GM18909 (cell line): ENCODE data around the gene CTRL.

ENCODE experiments used
- ATAC-seq: cut with Tn5 transposase; IDR thresholded peaks from one replicate; pipeline ENCODE4 v1.9.1; 2021; ENCODE audit warnings: mild to moderate bottlenecking; ENCODE audit not compliant: unreplicated experiment, poor library complexity

CTRL gene

DNA sequence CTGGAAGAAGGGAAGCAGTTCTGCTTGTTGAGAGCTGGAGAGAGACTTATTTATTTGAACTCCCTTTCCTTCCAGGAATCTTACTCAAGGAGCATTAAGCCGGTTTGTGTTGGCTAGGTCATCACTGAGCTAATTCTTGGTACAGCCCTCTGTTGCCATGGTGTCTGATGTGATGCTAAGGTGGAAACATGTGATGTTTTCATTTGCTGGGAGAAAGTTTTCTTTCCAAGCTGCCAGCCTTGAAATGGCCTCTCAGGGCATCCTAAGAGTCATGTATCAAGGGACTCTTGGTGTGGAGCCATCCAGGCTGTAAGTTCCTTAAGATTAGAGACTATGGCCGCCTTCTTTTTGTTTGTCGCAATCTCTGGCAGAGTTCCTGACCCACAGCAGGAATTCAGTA, 34.4 kb downstream of the CTRL start:
- ATAC-seq = no peak

DNA sequence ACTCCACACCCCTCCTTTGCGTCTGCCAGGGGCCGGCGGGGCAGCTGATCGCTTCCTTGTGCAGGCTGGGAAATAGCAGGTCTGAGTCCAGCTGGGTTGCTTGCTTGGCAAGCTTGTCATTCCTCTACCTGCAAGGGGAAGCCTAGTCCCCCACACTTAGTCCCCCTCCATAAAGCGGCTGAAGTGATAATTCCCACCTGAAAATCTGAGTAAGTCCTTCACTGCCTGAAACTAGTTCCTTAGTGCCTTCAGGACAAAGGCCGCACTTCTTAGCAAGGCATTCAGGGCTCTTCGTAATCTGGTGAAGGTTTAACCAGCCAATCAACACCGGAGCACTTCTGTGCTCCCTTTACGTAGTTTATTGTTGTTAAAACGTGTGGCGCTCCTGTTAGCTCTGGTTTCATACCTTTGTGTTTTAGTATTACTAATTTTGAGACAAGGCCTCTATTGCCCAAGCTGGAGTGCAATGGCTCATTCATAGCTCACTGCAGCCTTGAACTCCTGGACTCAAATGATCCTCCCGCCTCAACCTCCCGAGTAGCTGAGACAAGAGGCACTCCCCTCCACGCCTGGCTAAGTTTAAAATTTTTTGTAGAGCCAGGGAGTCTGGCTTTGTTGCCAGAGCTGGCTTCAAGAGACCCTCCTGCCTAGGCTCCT, 37.8 kb downstream of the CTRL start:
- ATAC-seq = no peak

GRCh38 chr16:67892899-67893742, 38.5 kb downstream of the CTRL start, which contains the start of gene PSKH1:
Gene PSKH1 (plus strand): TSS chr16:67893254. CDS start chr16:67908750, 15,496 bp downstream.
- ATAC-seq = peak; percentile 93

GRCh38 chr16:67892375-67892774, 39.3 kb downstream of the CTRL start:
- ATAC-seq = no peak

DNA sequence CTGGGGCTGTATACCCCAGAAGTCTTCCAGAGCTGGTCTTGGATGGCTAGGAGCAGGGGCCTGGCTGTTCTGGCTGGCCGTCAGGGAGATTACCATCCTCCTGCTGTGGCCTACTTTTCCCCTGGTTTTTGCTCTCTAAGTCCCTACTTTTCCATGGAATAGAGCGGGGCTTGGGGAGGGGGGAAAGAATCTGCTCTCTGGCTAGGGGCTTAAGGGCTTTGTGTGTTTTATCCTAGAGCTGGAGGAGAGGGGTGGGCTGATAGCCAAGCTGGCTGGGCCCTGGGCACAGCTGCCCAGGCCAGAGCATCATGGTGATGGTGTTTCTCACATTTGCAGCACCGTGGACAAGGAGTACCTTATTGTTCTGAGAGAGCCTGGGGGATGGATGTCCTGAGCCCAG, 43.3 kb downstream of the CTRL start:
- ATAC-seq = no peak

DNA sequence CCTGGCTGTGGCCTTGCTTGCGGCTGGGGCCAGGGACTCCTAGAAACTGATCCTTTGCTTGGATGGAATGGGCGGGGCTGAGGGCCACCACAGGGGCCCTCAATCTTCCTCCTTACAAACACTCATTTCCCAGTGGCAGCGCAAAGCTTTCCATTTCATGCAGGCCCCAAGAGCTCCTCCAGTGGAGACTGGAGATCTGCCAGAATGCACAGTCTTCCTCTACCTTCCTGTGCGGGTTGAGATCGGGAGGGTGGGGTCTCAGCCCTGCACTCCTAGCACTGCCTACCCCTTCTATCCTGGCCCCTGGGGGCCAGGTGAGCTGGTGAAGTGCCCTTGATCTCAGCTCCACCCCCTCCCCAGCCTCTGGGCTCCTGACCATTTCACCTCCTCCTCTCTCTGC, 45.3 kb downstream of the CTRL start:
- no peak for ATAC-seq

GRCh38 chr16:67885976-67886375, 45.7 kb downstream of the CTRL start:
- ATAC-seq = no peak

DNA sequence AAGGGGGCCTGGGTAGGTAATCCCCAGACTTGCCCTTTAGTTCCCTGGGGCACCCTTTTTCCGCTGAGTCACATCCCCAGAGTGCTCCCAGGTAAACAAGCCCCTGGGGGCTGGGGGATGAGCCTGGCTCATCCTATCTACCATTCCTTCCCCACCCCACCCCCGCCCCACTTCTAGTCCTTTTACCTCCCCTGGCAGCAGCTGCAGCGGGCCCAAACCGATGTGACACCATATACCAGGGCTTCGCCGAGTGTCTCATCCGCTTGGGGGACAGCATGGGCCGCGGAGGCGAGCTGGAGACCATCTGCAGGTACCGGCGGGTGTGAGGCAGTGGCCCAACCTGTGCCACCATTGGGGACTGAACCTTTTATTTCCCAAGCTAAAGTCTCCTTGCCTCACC, 46.1 kb downstream of the CTRL start:
- no peak for ATAC-seq

DNA sequence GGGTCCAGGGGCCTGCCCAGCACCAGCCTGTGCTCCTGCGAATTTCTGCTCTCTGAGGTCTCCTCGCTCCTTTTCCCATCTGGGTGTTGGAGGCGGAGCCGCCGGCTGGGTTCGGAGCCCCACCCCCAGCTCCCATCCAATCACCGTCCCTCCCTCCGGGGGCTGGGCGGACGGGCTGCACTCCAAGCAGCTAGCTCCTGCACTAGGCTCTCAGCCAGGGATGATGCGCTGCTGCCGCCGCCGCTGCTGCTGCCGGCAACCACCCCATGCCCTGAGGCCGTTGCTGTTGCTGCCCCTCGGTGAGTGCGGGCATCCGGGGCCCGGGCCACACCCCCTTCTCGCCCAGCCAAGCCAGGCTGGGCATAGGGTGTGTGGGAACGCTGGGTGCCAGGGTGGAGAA, 47.0 kb downstream of the CTRL start, which contains the start of gene NRN1L:
NRN1L (plus strand) TSS at position 202 of the 400 bp plus-strand sequence; CDS start at position 221, 19 bp downstream.
- no peak for ATAC-seq

- ATAC-seq = no peak
These were observed 47.8 kb downstream of the CTRL start for GRCh38 chr16:67883872-67884261.

DNA sequence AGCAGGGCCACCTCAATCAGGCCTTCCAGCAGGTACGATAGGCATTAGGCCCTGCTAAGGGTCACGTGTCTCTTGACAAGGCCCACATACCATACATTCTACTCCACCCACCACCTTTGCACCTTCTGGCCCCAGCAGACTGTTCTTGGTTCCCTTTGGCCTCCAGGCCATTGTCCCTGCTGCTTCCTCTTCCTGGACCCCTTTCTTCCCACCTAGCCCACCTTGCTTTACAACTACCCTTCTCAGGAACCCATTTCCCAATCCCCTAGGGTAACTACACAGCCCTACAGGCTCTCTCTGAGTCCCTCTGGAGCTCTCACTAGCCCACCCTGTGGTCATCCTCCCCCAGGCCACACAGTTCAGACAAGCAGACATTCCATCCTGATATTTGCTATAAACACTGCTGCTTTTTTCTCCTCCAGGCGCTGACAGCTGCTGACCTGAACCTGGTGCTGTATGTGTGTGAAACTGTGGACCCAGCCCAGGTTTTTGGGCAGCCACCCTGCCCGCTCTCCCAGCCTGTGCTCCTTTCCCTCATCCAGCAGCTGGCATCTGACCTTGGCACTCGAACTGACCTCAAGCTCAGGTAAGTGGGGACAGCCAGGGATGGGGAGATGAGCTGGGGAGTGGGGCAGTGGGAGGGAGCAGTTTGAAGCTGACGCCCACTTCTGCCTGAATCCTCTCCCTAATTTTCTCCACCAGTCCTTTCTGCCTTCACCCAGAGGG, 48.4 kb downstream of the CTRL start:
- no peak for ATAC-seq

DNA sequence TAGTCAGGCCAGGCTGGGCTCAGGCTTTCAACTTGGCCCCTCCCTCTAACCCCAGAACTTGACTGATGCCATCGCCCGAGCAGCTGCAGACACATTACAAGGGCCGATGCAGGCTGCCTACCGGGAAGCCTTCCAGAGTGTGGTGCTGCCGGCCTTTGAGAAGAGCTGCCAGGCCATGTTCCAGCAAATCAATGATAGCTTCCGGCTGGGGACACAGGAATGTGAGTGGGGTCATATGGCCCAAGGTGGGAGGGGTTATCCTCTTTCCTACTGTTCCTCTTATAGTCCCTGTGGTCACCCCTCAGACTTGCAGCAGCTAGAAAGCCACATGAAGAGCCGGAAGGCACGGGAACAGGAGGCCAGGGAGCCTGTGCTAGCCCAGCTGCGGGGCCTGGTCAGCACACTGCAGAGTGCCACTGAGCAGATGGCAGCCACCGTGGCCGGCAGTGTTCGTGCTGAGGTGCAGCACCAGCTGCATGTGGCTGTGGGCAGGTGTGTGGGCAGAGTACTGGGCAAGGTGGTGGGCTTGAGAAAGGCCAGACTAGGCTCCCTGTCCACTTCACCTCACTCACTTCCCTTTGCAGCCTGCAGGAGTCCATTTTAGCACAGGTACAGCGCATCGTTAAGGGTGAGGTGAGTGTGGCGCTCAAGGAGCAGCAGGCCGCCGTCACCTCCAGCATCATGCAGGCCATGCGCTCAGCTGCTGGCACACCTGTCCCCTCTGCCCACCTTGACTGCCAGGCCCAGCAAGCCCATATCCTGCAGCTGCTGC, 49.1 kb downstream of the CTRL start:
- no peak for ATAC-seq

GRCh38 chr16:67881621-67882161, 50.0 kb downstream of the CTRL start:
- ATAC-seq = no peak

DNA sequence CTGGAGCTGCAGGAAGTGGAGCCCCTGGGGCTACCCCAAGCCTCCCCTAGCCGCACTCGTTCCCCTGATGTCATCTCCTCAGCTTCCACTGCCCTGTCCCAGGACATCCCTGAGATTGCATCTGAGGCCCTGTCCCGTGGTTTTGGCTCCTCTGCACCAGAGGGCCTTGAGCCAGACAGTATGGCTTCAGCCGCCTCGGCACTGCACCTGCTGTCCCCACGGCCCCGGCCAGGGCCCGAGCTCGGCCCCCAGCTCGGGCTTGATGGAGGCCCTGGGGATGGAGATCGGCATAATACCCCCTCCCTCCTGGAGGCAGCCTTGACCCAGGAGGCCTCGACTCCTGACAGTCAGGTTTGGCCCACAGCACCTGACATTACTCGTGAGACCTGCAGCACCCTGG, 51.1 kb downstream of the CTRL start:
- ATAC-seq = no peak

DNA sequence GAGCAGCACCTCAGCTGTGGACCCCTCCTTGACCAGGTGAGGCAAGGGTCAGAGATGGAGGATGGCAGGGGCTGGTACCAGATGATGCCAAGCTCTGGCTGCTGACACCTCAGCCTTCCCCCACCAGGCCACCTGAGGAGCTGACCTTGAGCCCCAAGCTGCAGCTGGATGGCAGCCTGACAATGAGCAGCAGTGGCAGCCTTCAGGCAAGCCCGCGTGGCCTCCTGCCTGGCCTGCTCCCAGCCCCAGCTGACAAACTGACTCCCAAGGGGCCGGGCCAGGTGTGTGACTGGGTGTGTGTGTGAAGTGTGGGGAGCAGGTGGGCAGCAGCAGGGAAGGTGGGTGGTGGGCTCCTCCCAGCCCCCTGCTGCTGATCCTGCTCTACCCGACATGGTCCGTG, 51.7 kb downstream of the CTRL start:
- ATAC-seq = no peak
